Spleen (tissue), 11 donors: ENCODE results near the gene LYRM1. TPM values are rescaled to one million over a fixed set of nuclear protein-coding genes. Genes with fewer than 3 reads are reported as not detected.

Experiments used
- DNase-seq: peaks from one replicate; pipeline ENCODE4 v3.0.0-alpha.2; 2020
- H3K27ac ChIP-seq, 8 donors: fragments of 200-600 bp; sonication (generic) in 7 of 8; 1 replicate in 4 of 8; 2 replicates in 4 of 8; pipeline versions ENCODE4 v1.5.0 to v1.8.0; 2016 to 2021; ENCODE audit warnings: inconsistent platforms in 4 of 8, mild to moderate bottlenecking in 4 of 8, moderate library complexity in 1 of 8
- H3K27me3 ChIP-seq, 7 donors: fragments of 200-600 bp; sonication (generic) in 6 of 7; replicated peaks in 1 of 7; 1 replicate in 4 of 7; 2 replicates in 3 of 7; pipeline versions ENCODE4 v1.5.0 to v1.8.0; 2016 to 2021; ENCODE audit warnings: inconsistent platforms in 3 of 7, mild to moderate bottlenecking in 1 of 7
- H3K36me3 ChIP-seq, 6 donors: fragments of 200-600 bp; sonication (generic) in 5 of 6; 1 replicate in 4 of 6; 2 replicates in 2 of 6; pipeline versions ENCODE4 v1.5.0 to v1.8.0; 2016 to 2021; ENCODE audit warnings: inconsistent platforms in 2 of 6
- H3K4me1 ChIP-seq, 6 donors: fragments of 200-600 bp; sonication (generic) in 5 of 6; 1 replicate in 3 of 6; 2 replicates in 3 of 6; pipeline versions ENCODE4 v1.5.0 to v1.8.0; 2016 to 2021; ENCODE audit warnings: inconsistent platforms in 3 of 6
- H3K4me3 ChIP-seq, 8 donors: fragments of 200-600 bp; sonication (generic) in 7 of 8; 1 replicate in 4 of 8; 2 replicates in 4 of 8; pipeline versions ENCODE4 v1.5.0 to v1.8.0; 2016 to 2021; ENCODE audit warnings: inconsistent platforms in 4 of 8, mild to moderate bottlenecking in 4 of 8, moderate library complexity in 2 of 8
- H3K9me3 ChIP-seq, 8 donors: fragments of 200-600 bp; sonication (generic) in 7 of 8; 1 replicate in 4 of 8; 2 replicates in 4 of 8; pipeline versions ENCODE4 v1.5.0 to v1.8.0; 2016 to 2021; ENCODE audit warnings: inconsistent platforms in 4 of 8
- POLR2A ChIP-seq, 3 donors: fragments of 450-650 bp; IDR thresholded peaks; one replicate each; pipeline ENCODE4 v1.5.1; 2017; ENCODE audit warnings: antibody characterized with exemption in 3 of 3, mild to moderate bottlenecking in 1 of 3
- POLR2AphosphoS5 ChIP-seq, 3 donors: sonication (generic); formaldehyde crosslinking; IDR thresholded peaks; one replicate each; pipeline ENCODE4 v1.5.1; 2017; ENCODE audit warnings: antibody characterized with exemption in 3 of 3
- WGBS, 5 donors: extraction: QIAGEN DNeasy Blood & Tissue Kit in 3 of 5; methylation state at CpG; one replicate each; pipeline versions ENCODE4 v1.1.5 to v1.1.7; 2013 to 2018; 5-methylcytosine and 5-hydroxymethylcytosine counted together
- intact Hi-C: fragments of 100-400 bp; cut with DNase I; formaldehyde crosslinking; loops from one replicate; pipeline ENCODE4 v1.15.0; 2023; ENCODE audit warnings: low total_unique reads
- polyA plus RNA-seq, 3 donors: library from polyadenylated mRNA; stranded (reverse); fragments of 200-250 nt; gene quantifications; one replicate each; pipeline ENCODE4 v1.2.1, GENCODE V29; 2013
- total RNA-seq, 7 donors: library from RNA; depleted of rRNA in 3 of 7; stranded (reverse); fragments of >200 nt in 3 of 7; fragmentation: NEBNext Ultra II Directional in 4 of 7; extraction: Animal tissue kit (Norgen Biotek cat#: 25700) in 4 of 7; gene quantifications; one replicate each; pipeline versions ENCODE4 v1.1.0 to v1.2.1, GENCODE V29; 2016 to 2021
- TF ChIP-seq, protein P1 (sequence below), 11 experiments: fragments of 200-600 bp in 7 of 11; fragments of 450-650 bp in 4 of 11; sonication (generic) in 4 of 11; IDR thresholded peaks in 8 of 11; conservative IDR thresholded peaks in 3 of 11; 1 replicate in 7 of 11; 2 replicates in 4 of 11; pipeline versions ENCODE4 v1.4.0 to v1.8.0; 2016 to 2021; ENCODE audit warnings: antibody characterized with exemption in 11 of 11, inconsistent platforms in 4 of 11, mild to moderate bottlenecking in 1 of 11
- donor health status: healthy with polysubstance abuse.
- donor health status: DM: no; HTN: no; CAD: no; lungs with moderate emphysema.
- donor health status: DM: no; HTN: no; CAD: no.
- donor health status: Bipolar disorder and iron deficiency.
- donor health status: healthy.
- donor health status: DM: no; HTN: no; CAD: no.
- donor health status: DM: yes; HTN: yes; CAD: no.

Gene LYRM1
- total and polyA plus RNA-seq, 10 donors: 15.3 to 47.2 (median 23.3) TPM

DNA sequence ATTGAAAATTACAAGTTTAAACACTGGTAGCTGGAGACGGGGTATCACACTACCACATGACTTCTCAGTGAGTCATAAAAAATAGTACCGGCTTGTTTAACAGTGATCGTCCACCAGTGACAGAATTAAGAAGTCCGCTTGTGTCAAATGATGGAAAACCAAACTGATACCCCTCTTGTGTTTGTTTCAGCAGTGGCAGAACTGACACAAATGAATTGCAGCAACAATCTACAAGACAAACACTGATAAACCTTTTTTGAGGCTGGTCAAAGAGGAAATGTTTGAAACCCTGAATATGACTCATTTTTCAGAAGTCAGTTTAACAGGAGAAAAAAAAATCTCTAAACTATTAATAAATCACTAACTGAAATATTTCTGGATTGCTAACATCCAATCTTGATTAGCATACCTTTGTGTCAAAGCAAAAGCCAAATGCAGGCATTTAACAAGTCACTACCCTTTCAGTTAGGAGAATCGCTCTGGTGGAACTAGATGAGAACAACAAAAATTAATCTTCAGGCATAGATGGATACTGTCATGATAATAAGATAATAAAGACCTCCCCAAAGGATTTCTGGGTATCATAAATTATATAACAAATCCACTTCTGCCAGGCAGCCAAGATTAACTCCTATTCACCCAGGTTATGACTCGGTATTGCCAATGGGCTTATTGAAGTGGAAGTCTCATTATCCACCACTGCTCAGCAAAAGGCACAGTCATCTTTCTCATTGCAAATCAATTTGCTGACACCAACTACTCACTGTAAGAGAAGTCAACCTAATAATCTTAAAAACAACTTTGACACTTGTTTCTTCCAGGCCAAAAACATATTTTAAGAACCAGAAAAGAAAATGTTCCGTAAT, 21.2 kb upstream of the LYRM1 start:
- Histone ChIP-seq H3K27me3 (no peaks in the 10 kb centered on the region), H3K27ac (peak overlapping the region in 3 of 8 donors; percentile 27 to 47 (median 31)), H3K4me1 (peaks cover 8 to 80% (median 31%) of the 10 kb centered on the region in 6 donors), H3K36me3 (no peaks in the 10 kb centered on the region), H3K9me3 (no peaks in the 10 kb centered on the region), H3K4me3 (no peak overlapping the region)
- TF ChIP-seq POLR2A (IDR thresholded peaks at IDR 0.05) (no peak), POLR2AphosphoS5 (IDR thresholded peaks at IDR 0.05) (no peak)
- TF ChIP-seq, protein P1, sequence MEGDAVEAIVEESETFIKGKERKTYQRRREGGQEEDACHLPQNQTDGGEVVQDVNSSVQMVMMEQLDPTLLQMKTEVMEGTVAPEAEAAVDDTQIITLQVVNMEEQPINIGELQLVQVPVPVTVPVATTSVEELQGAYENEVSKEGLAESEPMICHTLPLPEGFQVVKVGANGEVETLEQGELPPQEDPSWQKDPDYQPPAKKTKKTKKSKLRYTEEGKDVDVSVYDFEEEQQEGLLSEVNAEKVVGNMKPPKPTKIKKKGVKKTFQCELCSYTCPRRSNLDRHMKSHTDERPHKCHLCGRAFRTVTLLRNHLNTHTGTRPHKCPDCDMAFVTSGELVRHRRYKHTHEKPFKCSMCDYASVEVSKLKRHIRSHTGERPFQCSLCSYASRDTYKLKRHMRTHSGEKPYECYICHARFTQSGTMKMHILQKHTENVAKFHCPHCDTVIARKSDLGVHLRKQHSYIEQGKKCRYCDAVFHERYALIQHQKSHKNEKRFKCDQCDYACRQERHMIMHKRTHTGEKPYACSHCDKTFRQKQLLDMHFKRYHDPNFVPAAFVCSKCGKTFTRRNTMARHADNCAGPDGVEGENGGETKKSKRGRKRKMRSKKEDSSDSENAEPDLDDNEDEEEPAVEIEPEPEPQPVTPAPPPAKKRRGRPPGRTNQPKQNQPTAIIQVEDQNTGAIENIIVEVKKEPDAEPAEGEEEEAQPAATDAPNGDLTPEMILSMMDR (IDR thresholded peaks at IDR 0.05 in 8 of 11, conservative IDR thresholded peaks at IDR 0.05 in 3 of 11): no peak
- DNase-seq: no peak
- intact Hi-C loops: no loop called here
- WGBS, 5 donors: 60 to 74% (median 61%) methylated on average over 7 of the region's 7 CpGs

DNA sequence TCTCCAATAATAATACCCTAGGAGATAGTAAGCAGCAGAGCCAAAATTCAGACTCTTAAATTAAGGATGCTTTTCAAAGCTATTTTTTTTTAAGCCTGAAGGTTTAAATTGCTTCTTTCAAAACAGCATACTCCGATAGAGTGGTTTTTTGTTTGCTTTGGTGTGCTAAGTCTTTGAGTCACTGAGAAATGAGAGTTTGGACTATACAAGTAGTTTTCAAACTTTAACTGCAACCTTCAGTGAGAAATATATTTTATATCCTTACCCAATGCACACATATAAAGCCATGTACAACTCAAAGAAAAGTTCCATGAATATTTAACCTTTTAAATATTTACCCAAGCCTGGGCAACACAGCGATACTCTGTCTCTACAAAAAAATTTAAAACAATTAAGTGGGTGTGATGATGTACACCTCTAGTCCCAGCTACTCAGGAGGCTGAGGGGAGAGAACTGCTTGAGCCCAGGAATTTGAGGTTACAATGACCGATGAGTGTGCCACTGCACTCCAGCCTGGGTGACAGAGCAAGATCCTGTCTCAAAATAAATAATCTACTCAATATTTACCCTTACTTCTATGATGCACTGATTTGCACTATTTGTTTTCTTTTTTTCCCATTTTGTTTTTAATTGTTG, 19.6 kb upstream of the LYRM1 start:
- H3K4me1 ChIP-seq: peaks cover 0 to 65% (median 17%) of the 10 kb centered on the region in 6 donors
- H3K27ac ChIP-seq: no peak overlapping the region
- H3K9me3 ChIP-seq: no peaks in the 10 kb centered on the region

DNA sequence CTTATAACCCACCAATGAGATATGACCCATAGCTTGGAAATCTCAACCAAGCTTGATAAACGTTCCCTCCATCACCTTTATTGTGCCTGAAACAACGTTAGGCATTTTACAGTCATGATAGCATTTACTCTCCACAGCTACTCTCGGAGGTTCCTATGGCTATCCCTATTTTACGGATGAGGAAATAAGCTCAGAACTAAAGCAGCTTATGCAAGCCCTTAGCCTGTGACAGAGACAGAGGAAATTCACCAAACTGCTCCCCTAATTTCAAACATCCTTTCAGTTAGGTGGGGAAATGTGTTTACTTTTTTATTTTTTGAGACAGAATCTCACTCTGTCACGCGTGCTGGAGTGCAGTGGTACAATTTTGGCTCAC, 19.1 kb upstream of the LYRM1 start:
- H3K4me1 ChIP-seq: peaks cover 0 to 63% (median 17%) of the 10 kb centered on the region in 6 donors
- intact Hi-C loops: no loop called here
- H3K27ac ChIP-seq: peak overlapping the region in 1 of 8 donors; percentile 24
- DNase-seq: no peak
- no peaks in the 10 kb centered on the region for H3K27me3 ChIP-seq
- H3K36me3 ChIP-seq: no peaks in the 10 kb centered on the region
- 56 to 90% (median 71%) methylated on average over 6 of the region's 6 CpGs for WGBS, 5 donors
- TF ChIP-seq, protein P1 (IDR thresholded peaks at IDR 0.05 in 8 of 11, conservative IDR thresholded peaks at IDR 0.05 in 3 of 11): no peak
- TF ChIP-seq POLR2A (IDR thresholded peaks at IDR 0.05) (no peak), POLR2AphosphoS5 (IDR thresholded peaks at IDR 0.05) (no peak)
- no peaks in the 10 kb centered on the region for H3K9me3 ChIP-seq
- no peak overlapping the region for H3K4me3 ChIP-seq

More for the DNA sequence above, 19.6 kb upstream of the LYRM1 start:
- Histone ChIP-seq H3K36me3 (no peaks in the 10 kb centered on the region), H3K27me3 (no peaks in the 10 kb centered on the region), H3K4me3 (no peak overlapping the region)
- WGBS, 5 donors: 86 to 93% (median 88%) methylated on average over 3 of the region's 3 CpGs
- TF ChIP-seq, protein P1 (IDR thresholded peaks at IDR 0.05 in 8 of 11, conservative IDR thresholded peaks at IDR 0.05 in 3 of 11): no peak
- TF ChIP-seq POLR2AphosphoS5 (IDR thresholded peaks at IDR 0.05): no peak
- TF ChIP-seq POLR2A (IDR thresholded peaks at IDR 0.05): no peak
- no peak for DNase-seq
- intact Hi-C loops: no loop called here
